GM12892 (cell line): ENCODE measurements around the gene PCBP2.

Experiments used
- DNase-seq: peaks from one replicate; pipeline ENCODE4 v3.0.0; 2011; ENCODE audit not compliant: insufficient read length
- FAIRE-seq: peaks from 2 replicates; lab custom pipeline; 2011; peaks lifted over from hg19 to GRCh38; lab: Jason Lieb, UNC
- POLR2A ChIP-seq: IDR thresholded peaks from 2 replicates; pipeline ENCODE4 v1.6.1; 2011; ENCODE audit warnings: low read depth, low read length, control low read depth
- POLR2AphosphoS5 ChIP-seq: IDR thresholded peaks from 2 replicates; pipeline ENCODE4 v1.6.1; 2011; ENCODE audit warnings: low read depth, low read length, control low read depth
- TAF1 ChIP-seq: IDR thresholded peaks from 2 replicates; pipeline ENCODE4 v1.6.1; 2011; ENCODE audit warnings: low read depth, mild to moderate bottlenecking, control low read depth, low read length, borderline replicate concordance

The PCBP2 gene

GRCh38 chr12:53464685-53465418 is 12.9 kb downstream of the PCBP2 start:
- FAIRE-seq (no peak), DNase-seq (no peak)
- TF ChIP-seq POLR2AphosphoS5 (no peak; the same call in 1 of the 2 replicates), POLR2A (0 out of 2 replicates have a peak, but pooled peaks have one; percentile 25), TAF1 (no peak)

- DNase-seq (no peak), FAIRE-seq (no peak)
Observed at GRCh38 chr12:53465679-53466078, 13.8 kb downstream of the PCBP2 start.

GRCh38 chr12:53466640-53467039 is 14.7 kb downstream of the PCBP2 start:
- 0 out of 2 replicates have a peak, but pooled peaks have one; percentile 55 for TF ChIP-seq POLR2A
- no peak for TF ChIP-seq TAF1
- no peak for DNase-seq
- FAIRE-seq, result no peak

More at GRCh38 chr12:53465679-53466078, 13.8 kb downstream of the PCBP2 start:
- TF ChIP-seq POLR2A (no peak), POLR2AphosphoS5 (no peak), TAF1 (no peak)

- no peak for DNase-seq
- no peak for TF ChIP-seq TAF1
- no peak for TF ChIP-seq POLR2AphosphoS5
- TF ChIP-seq POLR2A, result no peak
- no peak for FAIRE-seq
Observed at GRCh38 chr12:53467082-53467481, 15.2 kb downstream of the PCBP2 start.

- DNase-seq (no peak), FAIRE-seq (no peak)
- 0 out of 2 replicates have a peak, but pooled peaks have one; percentile 7 for TF ChIP-seq POLR2AphosphoS5
- TF ChIP-seq TAF1, result no peak
Observed at GRCh38 chr12:53467880-53468279, 16.0 kb downstream of the PCBP2 start.

- no peak for FAIRE-seq
- TF ChIP-seq POLR2A (peak; percentile 52; the same call in 1 of the 2 replicates), TAF1 (no peak), POLR2AphosphoS5 (peak; percentile 59)
Observed at GRCh38 chr12:53468282-53468681, 16.4 kb downstream of the PCBP2 start.

GRCh38 chr12:53472056-53472582 is 20.2 kb downstream of the PCBP2 start:
- DNase-seq (no peak), FAIRE-seq (no peak)
- TF ChIP-seq POLR2A (0 out of 2 replicates have a peak, but pooled peaks have one; percentile 23), TAF1 (no peak), POLR2AphosphoS5 (no peak)

More at GRCh38 chr12:53468282-53468681, 16.4 kb downstream of the PCBP2 start:
- DNase-seq, result no peak

- no peak for DNase-seq
- TF ChIP-seq POLR2A (no peak), POLR2AphosphoS5 (no peak), TAF1 (no peak)
- no peak for FAIRE-seq
Observed at GRCh38 chr12:53474077-53474476, 22.2 kb downstream of the PCBP2 start.

- DNase-seq (no peak), FAIRE-seq (no peak)
- TF ChIP-seq POLR2AphosphoS5 (no peak), POLR2A (peak; percentile 35; the same call in 1 of the 2 replicates)
Observed at GRCh38 chr12:53474819-53475218, 22.9 kb downstream of the PCBP2 start.

- no peak for DNase-seq
- TF ChIP-seq POLR2A, result 0 out of 2 replicates have a peak, but pooled peaks have one; percentile 39
- TF ChIP-seq POLR2AphosphoS5, result peak; percentile 62
- TF ChIP-seq TAF1, result no peak
- FAIRE-seq, result no peak
Observed at GRCh38 chr12:53476769-53477209, 24.9 kb downstream of the PCBP2 start.

GRCh38 chr12:53478865-53479264 is 27.0 kb downstream of the PCBP2 start:
- FAIRE-seq (no peak), DNase-seq (no peak)
- TF ChIP-seq POLR2A (no peak), TAF1 (no peak), POLR2AphosphoS5 (no peak)

GRCh38 chr12:53479331-53479730 is 27.4 kb downstream of the PCBP2 start:
- DNase-seq (no peak), FAIRE-seq (no peak)
- TF ChIP-seq POLR2AphosphoS5 (no peak), POLR2A (no peak), TAF1 (no peak)
